ENCODE measurements around the gene IPPK.

GRCh38 chr9:92636627-92637026, 33.3 kb downstream of the IPPK start:
- no peak for TF ChIP-seq CTCF (IDR thresholded peaks at IDR 0.05)
- no peak for TF ChIP-seq POLR2A (IDR thresholded peaks at IDR 0.05)
